K562 (cell line): Measurements from ENCODE around the gene PI4KA. TPM values are rescaled to one million over a fixed set of nuclear protein-coding genes. Genes with fewer than 3 reads are reported as not detected.

Experiments used
- HMGXB4 ChIP-seq: sonication (generic); formaldehyde crosslinking; IDR thresholded peaks from 2 replicates; pipeline ENCODE4 v1.8.1; 2023; ENCODE audit warnings: mild to moderate bottlenecking, missing genetic modification reagents
- NCOA2 ChIP-seq, 2 experiments: fragments of 450-650 bp; IDR thresholded peaks; 2 replicates each; pipeline ENCODE4 v1.6.1; 2018; ENCODE audit warnings: mild to moderate bottlenecking in 2 of 2, moderate library complexity in 1 of 2; ENCODE audit not compliant: partially characterized antibody in 2 of 2
- PBX2 ChIP-seq, 2 experiments: IDR thresholded peaks in 1 of 2; conservative IDR thresholded peaks in 1 of 2; 2 replicates each; pipeline ENCODE4 v1.6.1; 2016; ENCODE audit warnings: low read depth in 2 of 2, mild to moderate bottlenecking in 1 of 2, missing compliant biosample characterization in 1 of 2, missing genetic modification characterization in 1 of 2, moderate library complexity in 1 of 2
- RBFOX2 ChIP-seq: fragments of 200-400 bp; formaldehyde crosslinking; IDR thresholded peaks from 2 replicates; pipeline ENCODE4 v1.6.1; 2017; ENCODE audit warnings: low read depth, mild to moderate bottlenecking, low read length, moderate library complexity
- REST ChIP-seq, 2 experiments: fragments of 450-650 bp; formaldehyde crosslinking in 1 of 2; IDR thresholded peaks; 2 replicates each; pipeline versions ENCODE4 v1.4.0 to v1.6.1; 2014 to 2020; ENCODE audit warnings: mild to moderate bottlenecking in 2 of 2, borderline replicate concordance in 1 of 2, low read depth in 1 of 2
- SAP30 ChIP-seq: fragments of 200-600 bp; sonication (generic); IDR thresholded peaks from 2 replicates; pipeline ENCODE4 v1.6.1; 2012; ENCODE audit warnings: borderline replicate concordance, low read depth, mild to moderate bottlenecking, moderate library complexity, low read length, control low read depth, inconsistent platforms; ENCODE audit not compliant: insufficient read depth, poor library complexity, severe bottlenecking
- SLC30A9 ChIP-seq: fragments of 250-450 bp; sonication (Bioruptor Pico); IDR thresholded peaks from 2 replicates; pipeline ENCODE4 v1.8.0; 2022; ENCODE audit warnings: mild to moderate bottlenecking, moderate library complexity
- SP2 ChIP-seq: IDR thresholded peaks from 2 replicates; pipeline ENCODE4 v1.6.1; 2011; ENCODE audit warnings: mild to moderate bottlenecking, low read depth, low read length, moderate library complexity; ENCODE audit not compliant: poor library complexity, severe bottlenecking; ENCODE audit errors: extremely low read depth
- TBP ChIP-seq: optimal IDR thresholded peaks from 2 replicates; pipeline ENCODE3; 2011; ENCODE audit warnings: low read depth, low read length, improper control_type of control experiment
- ZNF23 ChIP-seq: fragments of 250-450 bp; sonication (Bioruptor Pico); IDR thresholded peaks from 2 replicates; pipeline ENCODE4 v1.4.0; 2020; ENCODE audit warnings: mild to moderate bottlenecking
- ZNF311 ChIP-seq: fragments of 250-450 bp; sonication (Bioruptor Pico); IDR thresholded peaks from 2 replicates; pipeline ENCODE4 v1.4.0; 2020; ENCODE audit warnings: mild to moderate bottlenecking, moderate library complexity
- polyA plus RNA-seq, 8 experiments: library from polyadenylated mRNA; depleted of rRNA in 4 of 8; stranded (reverse) in 5 of 8; unstranded in 3 of 8; fragments of >200 nt; fragmentation: Nextera tagmentation in 2 of 8; fragmentation: Illumina TruSeq in 1 of 8; extraction: Ambion mirVana in 2 of 8; extraction: Trizol in 1 of 8; gene quantifications; 2 replicates each; pipeline versions ENCODE4 v1.2.1 to v1.2.3, GENCODE V29; 2011 to 2014; ENCODE audit warnings: inconsistent platforms in 1 of 8, missing spikeins in 1 of 8
- total RNA-seq, 7 experiments: library from RNA; depleted of rRNA in 6 of 7; stranded (reverse); fragments of >200 nt in 6 of 7; fragmentation: Illumina TruSeq in 2 of 7; extraction: Trizol in 2 of 7; gene quantifications; 2 replicates each; pipeline versions ENCODE4 v1.2.1 to v1.2.3, GENCODE V29; 2011 to 2021; ENCODE audit warnings: low replicate concordance in 1 of 7

The PI4KA gene
- total and polyA plus RNA-seq, 9 of the 15 experiments (the other 6 are each of a cell fraction or from before 2014, with no cell fraction given): 7.3 to 187 (median 84.7) TPM

- TF ChIP-seq REST (IDR thresholded peaks at IDR 0.05; ENCODE audit: borderline replicate concordance) (peak; percentile 98), REST (CRISPR knock-in tag; IDR thresholded peaks at IDR 0.05; ENCODE audit: low read depth) (peak; percentile 91), NCOA2 (IDR thresholded peaks at IDR 0.05; ENCODE audit: partially characterized antibody in 2 of 2) (no peak), HMGXB4 (CRISPR knock-in tag) (peak; percentile 100), TBP (peak; percentile 6), RBFOX2 (peak; percentile 73), SAP30 (peak; percentile 94), ZNF23 (CRISPR knock-in tag) (peak; percentile 51; the same call in 1 of the 2 replicates), PBX2 (CRISPR knock-in tag; IDR thresholded peaks at IDR 0.05; ENCODE audit: low read depth) (no peak), PBX2 (tag; conservative IDR thresholded peaks at IDR 0.05; ENCODE audit: low read depth) (no peak), SP2 (no peak), SLC30A9 (CRISPR knock-in tag) (no peak), ZNF311 (CRISPR knock-in tag) (no peak)
Observed at GRCh38 chr22:20885557-20886323, 27.1 kb upstream of the PI4KA start (continued).
